HuH-7.5 (cell line): Measurements from ENCODE around the gene SLC22A31.
"Not testable (repeated sequence)": the region's sequence is repeated elsewhere in the genome, so short reads cannot be mapped to it uniquely, and the experiment has no call there.

Experiments used
- DNase-seq: peaks from one replicate; pipeline ENCODE4 v3.0.0; 2011; ENCODE audit warnings: low spot score

Gene SLC22A31

GRCh38 chr16:89200124-89200849, at the start of gene SLC22A31:
Gene SLC22A31 (minus strand): TSS chr16:89200537. CDS start chr16:89200501, 36 bp downstream.
- DNase-seq = peak; percentile 85

GRCh38 chr16:89248196-89248982, 48.1 kb upstream of the SLC22A31 start:
- DNase-seq = no peak

- not testable (repeated sequence) for DNase-seq
Measured at GRCh38 chr16:89247734-89248075, 47.4 kb upstream of the SLC22A31 start.

GRCh38 chr16:89246903-89247733, 46.8 kb upstream of the SLC22A31 start:
- peak; percentile 98 for DNase-seq

- no peak for DNase-seq
Measured at GRCh38 chr16:89246383-89246902, 46.1 kb upstream of the SLC22A31 start.

- no peak for DNase-seq
Measured at GRCh38 chr16:89244754-89245153, 44.4 kb upstream of the SLC22A31 start.

GRCh38 chr16:89244264-89244663, 43.9 kb upstream of the SLC22A31 start:
- not testable (repeated sequence) for DNase-seq

GRCh38 chr16:89243664-89244063, 43.3 kb upstream of the SLC22A31 start:
- DNase-seq = no peak

- no peak for DNase-seq
Measured at GRCh38 chr16:89242795-89243200, 42.5 kb upstream of the SLC22A31 start.

GRCh38 chr16:89241187-89242007, 41.1 kb upstream of the SLC22A31 start:
- peak; percentile 94 for DNase-seq

- no peak for DNase-seq
Measured at GRCh38 chr16:89237733-89238132, 37.4 kb upstream of the SLC22A31 start.

- DNase-seq = no peak
Measured at GRCh38 chr16:89233678-89234490, 33.5 kb upstream of the SLC22A31 start.

GRCh38 chr16:89232107-89232506, 31.8 kb upstream of the SLC22A31 start:
- DNase-seq = no peak

- DNase-seq = no peak
Measured at GRCh38 chr16:89230255-89230654, 29.9 kb upstream of the SLC22A31 start.

- no peak for DNase-seq
Measured at GRCh38 chr16:89224665-89225064, 24.3 kb upstream of the SLC22A31 start.

GRCh38 chr16:89222931-89223330, 22.6 kb upstream of the SLC22A31 start:
- no peak for DNase-seq

- DNase-seq = no peak
Measured at GRCh38 chr16:89221604-89222003, 21.3 kb upstream of the SLC22A31 start.

- no peak for DNase-seq
Measured at GRCh38 chr16:89219365-89219764, 19.0 kb upstream of the SLC22A31 start.

- DNase-seq = peak; percentile 97
Measured at GRCh38 chr16:89217388-89218191, 17.3 kb upstream of the SLC22A31 start, which contains the start of gene ZNF778. Gene ZNF778 (plus strand): TSS chr16:89217703. CDS start chr16:89221128, 3,425 bp downstream.

GRCh38 chr16:89217138-89217387, 16.7 kb upstream of the SLC22A31 start:
- DNase-seq = no peak
